Neural progenitor cell (in vitro differentiated cells): ENCODE results near the gene TK2. TPM values are rescaled to one million over a fixed set of nuclear protein-coding genes. Genes with fewer than 3 reads are reported as not detected.

Experiments used
- DNase-seq: peaks from one replicate; pipeline ENCODE4 v3.0.0-alpha.2; 2016; ENCODE audit warnings: low spot score
- H2AFZ ChIP-seq: fragments of 200-600 bp; sonication (generic); replicated peaks from 2 replicates; pipeline ENCODE4 v1.6.1; 2016; ENCODE audit warnings: antibody characterized with exemption
- H3F3A ChIP-seq: fragments of 200-600 bp; sonication (generic); 2 replicates; pipeline ENCODE4 v1.6.1; 2016; ENCODE audit warnings: antibody characterized with exemption, low read depth
- H3K27ac ChIP-seq: fragments of 200-600 bp; sonication (generic); 2 replicates; pipeline ENCODE4 v1.5.1; 2016; ENCODE audit warnings: mild to moderate bottlenecking
- H3K27me3 ChIP-seq: fragments of 200-600 bp; sonication (generic); 2 replicates; pipeline ENCODE4 v1.6.1; 2016; ENCODE audit warnings: mild to moderate bottlenecking, moderate library complexity
- H3K36me3 ChIP-seq: fragments of 200-600 bp; sonication (generic); 2 replicates; pipeline ENCODE4 v1.5.1; 2016
- H3K4me1 ChIP-seq: fragments of 200-600 bp; sonication (generic); 2 replicates; pipeline ENCODE4 v1.6.1; 2016; ENCODE audit warnings: mixed run types
- H3K4me2 ChIP-seq: fragments of 200-600 bp; sonication (generic); 2 replicates; pipeline ENCODE4 v1.6.1; 2016
- H3K4me3 ChIP-seq: fragments of 200-600 bp; sonication (generic); 2 replicates; pipeline ENCODE4 v1.5.1; 2016
- H3K79me2 ChIP-seq: fragments of 200-600 bp; sonication (generic); 2 replicates; pipeline ENCODE4 v1.6.1; 2016; ENCODE audit warnings: low read depth
- H3K9ac ChIP-seq: fragments of 200-600 bp; sonication (generic); 2 replicates; pipeline ENCODE4 v1.6.1; 2016
- H3K9me3 ChIP-seq: fragments of 200-600 bp; sonication (generic); 2 replicates; pipeline ENCODE4 v1.5.1; 2016; ENCODE audit warnings: low read depth
- H4K20me1 ChIP-seq: fragments of 200-600 bp; sonication (generic); 2 replicates; pipeline ENCODE4 v1.6.1; 2016; ENCODE audit warnings: low read depth
- H3K27ac Mint-ChIP-seq: 3 replicates; pipeline ENCODE4 v1.8.0; 2021; ENCODE audit warnings: mixed read lengths
- H3K27me3 Mint-ChIP-seq: 2 replicates; pipeline ENCODE4 v1.8.0; 2022; ENCODE audit warnings: low read depth, mild to moderate bottlenecking, inconsistent platforms, moderate library complexity, mixed read lengths; ENCODE audit not compliant: insufficient read depth
- H3K36me3 Mint-ChIP-seq: 3 replicates; pipeline ENCODE4 v1.8.0; 2021; ENCODE audit warnings: mixed read lengths
- H3K4me1 Mint-ChIP-seq: 3 replicates; pipeline ENCODE4 v1.8.0; 2021; ENCODE audit warnings: mixed read lengths
- H3K4me3 Mint-ChIP-seq: 3 replicates; pipeline ENCODE4 v1.8.0; 2021; ENCODE audit warnings: mild to moderate bottlenecking, moderate library complexity, mixed read lengths
- H3K9me3 Mint-ChIP-seq: 3 replicates; pipeline ENCODE4 v1.8.0; 2020; ENCODE audit warnings: mixed read lengths
- EZH2 ChIP-seq: fragments of 200-600 bp; sonication (generic); IDR thresholded peaks from 2 replicates; pipeline ENCODE4 v1.6.1; 2017; ENCODE audit warnings: antibody characterized with exemption, mild to moderate bottlenecking, moderate library complexity
- EZH2phosphoT487 ChIP-seq: fragments of 200-600 bp; sonication (generic); IDR thresholded peaks from 2 replicates; pipeline ENCODE4 v1.6.1; 2017; ENCODE audit warnings: antibody characterized with exemption
- total RNA-seq: library from RNA; depleted of rRNA; stranded (reverse); fragments of >200 nt; gene quantifications from 2 replicates; pipeline ENCODE4 v1.2.3, GENCODE V29; 2015; ENCODE audit warnings: low replicate concordance
- TF ChIP-seq, protein P1 (sequence below): fragments of 200-600 bp; sonication (generic); IDR thresholded peaks from 2 replicates; pipeline ENCODE4 v1.5.1; 2017; ENCODE audit warnings: antibody characterized with exemption, mild to moderate bottlenecking

TK2 gene
- total RNA-seq, 1 donor from 2014 or later: 7.3 TPM

DNA sequence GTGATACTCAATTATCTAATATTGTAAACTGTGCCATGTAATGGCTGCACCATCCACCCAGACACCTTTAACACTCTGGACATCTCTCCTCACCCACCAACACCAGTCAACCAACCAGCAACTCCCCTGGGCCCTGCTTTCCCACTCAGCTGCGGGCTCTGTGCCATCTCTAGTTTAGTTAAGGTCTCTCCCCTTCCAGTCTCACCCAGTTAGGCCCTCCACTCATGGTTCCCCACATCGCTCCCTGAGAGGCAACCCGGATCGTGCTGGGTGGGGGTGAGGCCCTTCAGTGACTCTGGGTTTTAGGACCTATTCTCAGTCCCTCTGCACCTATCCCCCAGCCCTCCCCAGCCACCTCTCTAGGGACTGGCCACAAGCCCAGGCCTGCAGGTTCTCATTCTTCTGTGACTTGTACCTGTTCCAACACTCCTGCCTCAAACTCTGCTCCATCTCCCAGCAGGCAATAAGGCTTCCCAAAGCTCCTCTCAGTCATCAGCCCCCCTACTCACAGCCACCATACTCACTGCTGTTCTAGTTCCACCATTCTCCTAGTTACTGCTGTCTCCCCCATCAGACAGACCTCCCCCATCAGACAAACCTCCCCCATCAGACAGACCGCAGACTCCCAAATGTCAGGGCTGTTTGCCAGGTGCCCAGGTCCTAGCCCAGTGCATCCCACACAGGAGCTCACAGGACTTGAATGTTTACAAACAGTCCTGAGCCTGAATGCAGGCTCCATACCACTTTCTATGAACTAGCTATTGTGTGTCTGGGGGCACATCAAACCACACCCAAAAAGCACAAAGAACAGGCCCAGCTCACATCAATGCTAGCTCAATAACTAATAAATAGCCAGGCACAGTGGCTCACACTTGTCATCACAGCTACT is 2.6 kb downstream of the TK2 start:
- H3K36me3 ChIP-seq: no peaks in the 10 kb centered on the region
- Mint-ChIP-seq H3K4me1 (peaks cover 33% of the 10 kb centered on the region), H3K27ac (no peak overlapping the region), H3K36me3 (peaks cover 18% of the 10 kb centered on the region), H3K27me3 (peaks cover 7% of the 10 kb centered on the region), H3K4me3 (no peak overlapping the region), H3K9me3 (peaks cover under 1% of the 10 kb centered on the region)
- no peak overlapping the region for H3K9ac ChIP-seq
- H3K9me3 ChIP-seq: no peaks in the 10 kb centered on the region
- no peak overlapping the region for H3K27ac ChIP-seq
- H3K4me2 ChIP-seq: no peak overlapping the region
- no peak for DNase-seq
- H3F3A ChIP-seq: peaks cover 30% of the 10 kb centered on the region
- no peak for TF ChIP-seq EZH2
- TF ChIP-seq, protein P1, sequence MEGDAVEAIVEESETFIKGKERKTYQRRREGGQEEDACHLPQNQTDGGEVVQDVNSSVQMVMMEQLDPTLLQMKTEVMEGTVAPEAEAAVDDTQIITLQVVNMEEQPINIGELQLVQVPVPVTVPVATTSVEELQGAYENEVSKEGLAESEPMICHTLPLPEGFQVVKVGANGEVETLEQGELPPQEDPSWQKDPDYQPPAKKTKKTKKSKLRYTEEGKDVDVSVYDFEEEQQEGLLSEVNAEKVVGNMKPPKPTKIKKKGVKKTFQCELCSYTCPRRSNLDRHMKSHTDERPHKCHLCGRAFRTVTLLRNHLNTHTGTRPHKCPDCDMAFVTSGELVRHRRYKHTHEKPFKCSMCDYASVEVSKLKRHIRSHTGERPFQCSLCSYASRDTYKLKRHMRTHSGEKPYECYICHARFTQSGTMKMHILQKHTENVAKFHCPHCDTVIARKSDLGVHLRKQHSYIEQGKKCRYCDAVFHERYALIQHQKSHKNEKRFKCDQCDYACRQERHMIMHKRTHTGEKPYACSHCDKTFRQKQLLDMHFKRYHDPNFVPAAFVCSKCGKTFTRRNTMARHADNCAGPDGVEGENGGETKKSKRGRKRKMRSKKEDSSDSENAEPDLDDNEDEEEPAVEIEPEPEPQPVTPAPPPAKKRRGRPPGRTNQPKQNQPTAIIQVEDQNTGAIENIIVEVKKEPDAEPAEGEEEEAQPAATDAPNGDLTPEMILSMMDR: no peak
- TF ChIP-seq EZH2phosphoT487: no peak
- no peak overlapping the region for H3K4me3 ChIP-seq
- no peaks in the 10 kb centered on the region for H3K27me3 ChIP-seq
- H3K4me1 ChIP-seq: peaks cover 17% of the 10 kb centered on the region
- no peaks in the 10 kb centered on the region for H4K20me1 ChIP-seq
- H3K79me2 ChIP-seq: no peaks in the 10 kb centered on the region
- no peak overlapping the region for H2AFZ ChIP-seq

DNA sequence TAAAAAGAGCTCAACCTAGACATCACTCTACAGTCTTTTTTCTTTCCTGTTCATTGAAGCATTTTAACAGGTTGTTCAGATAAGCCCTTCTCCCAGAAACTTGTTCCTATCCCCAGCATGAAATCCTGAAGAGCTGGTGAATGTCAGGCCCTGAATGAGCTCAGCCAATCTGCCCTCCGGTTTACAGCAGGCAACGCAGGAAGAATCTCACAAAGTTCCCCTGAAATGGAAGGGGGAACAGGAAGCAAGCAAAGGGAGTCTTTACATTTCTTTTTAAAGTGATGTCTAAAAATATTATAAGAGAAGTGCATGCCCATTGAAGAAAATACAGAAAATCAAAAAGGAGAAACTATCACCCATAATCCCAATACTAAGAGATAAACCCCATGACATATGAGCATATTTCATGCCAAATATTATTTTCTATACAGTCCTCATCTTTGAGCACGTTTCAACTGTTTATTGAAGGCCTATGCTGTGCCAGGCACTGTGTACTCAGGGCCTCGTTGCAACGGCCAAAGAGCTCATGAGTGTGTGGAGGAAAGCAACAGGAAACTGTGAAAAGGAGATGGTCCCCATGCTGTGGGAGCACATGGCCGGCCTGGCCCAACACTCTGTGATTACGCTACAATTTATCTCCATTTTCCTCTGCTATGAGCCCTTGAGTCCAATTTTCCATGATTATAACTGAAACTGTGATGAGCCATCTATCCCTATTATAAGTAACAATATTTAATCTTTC is 5.7 kb downstream of the TK2 start:
- DNase-seq: no peak

DNA sequence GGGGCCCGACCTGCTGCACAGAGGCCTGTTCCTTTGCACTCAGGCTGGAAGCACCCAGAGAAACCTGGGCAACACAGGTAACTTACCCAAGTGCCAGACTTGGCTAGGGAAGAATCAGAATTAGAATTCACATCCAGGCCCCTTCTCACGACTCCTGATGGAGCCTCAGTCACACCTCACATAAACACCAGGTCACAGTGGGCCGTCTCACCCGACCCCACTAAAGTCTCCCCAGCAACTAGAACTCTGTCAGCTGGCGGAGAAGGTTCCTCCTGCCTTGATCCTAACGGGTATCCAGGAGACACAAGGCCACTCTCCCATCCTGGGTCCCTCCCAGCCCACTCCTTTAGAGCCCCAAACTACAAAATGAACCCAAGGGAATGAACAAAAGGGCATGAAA is 6.4 kb downstream of the TK2 start:
- Histone ChIP-seq H3K9ac (no peak overlapping the region), H3K36me3 (no peaks in the 10 kb centered on the region), H3K27ac (no peak overlapping the region), H3K79me2 (no peaks in the 10 kb centered on the region), H4K20me1 (no peaks in the 10 kb centered on the region), H3K4me2 (no peak overlapping the region), H3K27me3 (no peaks in the 10 kb centered on the region), H3K9me3 (no peaks in the 10 kb centered on the region), H3F3A (peaks cover 7% of the 10 kb centered on the region), H3K4me1 (peaks cover 9% of the 10 kb centered on the region), H3K4me3 (no peak overlapping the region), H2AFZ (no peak overlapping the region)
- DNase-seq: no peak
- TF ChIP-seq EZH2phosphoT487: no peak
- no peaks in the 10 kb centered on the region for H3K9me3 Mint-ChIP-seq
- peak overlapping the region; percentile 81 for H3K27ac Mint-ChIP-seq
- no peak overlapping the region for H3K4me3 Mint-ChIP-seq
- H3K27me3 Mint-ChIP-seq: no peaks in the 10 kb centered on the region
- peaks cover 26% of the 10 kb centered on the region for H3K4me1 Mint-ChIP-seq
- H3K36me3 Mint-ChIP-seq: peaks cover 23% of the 10 kb centered on the region

More for the DNA sequence above, 5.7 kb downstream of the TK2 start:
- Histone ChIP-seq H3F3A (peaks cover 14% of the 10 kb centered on the region), H2AFZ (no peak overlapping the region), H3K4me2 (no peak overlapping the region), H3K79me2 (no peaks in the 10 kb centered on the region), H3K4me1 (peaks cover 12% of the 10 kb centered on the region), H3K36me3 (no peaks in the 10 kb centered on the region), H3K27ac (no peak overlapping the region), H4K20me1 (no peaks in the 10 kb centered on the region), H3K9me3 (no peaks in the 10 kb centered on the region), H3K27me3 (no peaks in the 10 kb centered on the region), H3K9ac (no peak overlapping the region), H3K4me3 (no peak overlapping the region)
- H3K36me3 Mint-ChIP-seq: peaks cover 21% of the 10 kb centered on the region
- no peak overlapping the region for H3K4me3 Mint-ChIP-seq
- H3K9me3 Mint-ChIP-seq: no peaks in the 10 kb centered on the region
- TF ChIP-seq EZH2: no peak
- TF ChIP-seq, protein P1: no peak
- no peak for TF ChIP-seq EZH2phosphoT487
- no peak overlapping the region for H3K27ac Mint-ChIP-seq
- no peaks in the 10 kb centered on the region for H3K27me3 Mint-ChIP-seq
- peaks cover 29% of the 10 kb centered on the region for H3K4me1 Mint-ChIP-seq
